ENCODE results near the gene SLC22A14. TPM values are rescaled to one million over a fixed set of nuclear protein-coding genes. Genes with fewer than 3 reads are reported as not detected.

SLC22A14 gene
- total RNA-seq, 1 donor from 2014 or later, result not detected

- peaks cover 8% of the 10 kb centered on the region for H3K9me3 Mint-ChIP-seq
- H3K4me3 Mint-ChIP-seq, result no peak overlapping the region
- no peaks in the 10 kb centered on the region for H3K4me1 Mint-ChIP-seq (ENCODE audit: unreplicated experiment)
- H3K27ac Mint-ChIP-seq, result no peak overlapping the region
- no peak for TF ChIP-seq CTCF (conservative IDR thresholded peaks at IDR 0.05)
- no peaks in the 10 kb centered on the region for H3K36me3 Mint-ChIP-seq
- H3K27me3 Mint-ChIP-seq, result peaks cover 3% of the 10 kb centered on the region
- peak; percentile 3 for DNase-seq (ENCODE audit: extremely low spot score, unreplicated experiment)
These were observed 49.3 kb downstream of the SLC22A14 start for GRCh38 chr3:38331257-38332022.

- Mint-ChIP-seq H3K4me1 (ENCODE audit: unreplicated experiment) (no peaks in the 10 kb centered on the region), H3K27me3 (peaks cover 3% of the 10 kb centered on the region), H3K4me3 (no peak overlapping the region), H3K9me3 (peaks cover 7% of the 10 kb centered on the region), H3K36me3 (no peaks in the 10 kb centered on the region), H3K27ac (no peak overlapping the region)
- DNase-seq (ENCODE audit: extremely low spot score, unreplicated experiment), result no peak
- no peak for TF ChIP-seq CTCF (conservative IDR thresholded peaks at IDR 0.05)
These were observed 50.1 kb downstream of the SLC22A14 start for GRCh38 chr3:38332201-38332600.

- TF ChIP-seq CTCF (conservative IDR thresholded peaks at IDR 0.05), result no peak
- Mint-ChIP-seq H3K4me1 (ENCODE audit: unreplicated experiment) (no peaks in the 10 kb centered on the region), H3K9me3 (no peaks in the 10 kb centered on the region), H3K27ac (no peak overlapping the region), H3K36me3 (no peaks in the 10 kb centered on the region), H3K27me3 (peaks cover 3% of the 10 kb centered on the region), H3K4me3 (no peak overlapping the region)
- DNase-seq (ENCODE audit: extremely low spot score, unreplicated experiment), result peak; percentile 53
These were observed 52.3 kb downstream of the SLC22A14 start for GRCh38 chr3:38334142-38335055.

- no peaks in the 10 kb centered on the region for H3K9me3 Mint-ChIP-seq
- no peak for TF ChIP-seq CTCF (conservative IDR thresholded peaks at IDR 0.05)
- DNase-seq (ENCODE audit: extremely low spot score, unreplicated experiment), result no peak
- H3K4me3 Mint-ChIP-seq, result no peak overlapping the region
- peaks cover 3% of the 10 kb centered on the region for H3K27me3 Mint-ChIP-seq
- H3K27ac Mint-ChIP-seq, result no peak overlapping the region
- no peaks in the 10 kb centered on the region for H3K4me1 Mint-ChIP-seq (ENCODE audit: unreplicated experiment)
- no peaks in the 10 kb centered on the region for H3K36me3 Mint-ChIP-seq
These were observed 53.2 kb downstream of the SLC22A14 start for GRCh38 chr3:38335263-38335662.

GRCh38 chr3:38337703-38338102 is 55.6 kb downstream of the SLC22A14 start:
- TF ChIP-seq CTCF (conservative IDR thresholded peaks at IDR 0.05), result no peak
- Mint-ChIP-seq H3K27ac (no peak overlapping the region), H3K9me3 (no peaks in the 10 kb centered on the region), H3K36me3 (no peaks in the 10 kb centered on the region), H3K4me1 (ENCODE audit: unreplicated experiment) (no peaks in the 10 kb centered on the region), H3K27me3 (peaks cover 3% of the 10 kb centered on the region), H3K4me3 (no peak overlapping the region)
- DNase-seq (ENCODE audit: extremely low spot score, unreplicated experiment), result no peak

Data from type B pancreatic cell (in vitro differentiated cells).